HFFc6 (cell line): Measurements from ENCODE around the gene OLR1. TPM values are rescaled to one million over a fixed set of nuclear protein-coding genes. Genes with fewer than 3 reads are reported as not detected.

Experiments used
- DNase-seq: peaks from one replicate; pipeline ENCODE4 v3.0.0-alpha.2; 2018
- H3K27ac Mint-ChIP-seq: 2 replicates; pipeline ENCODE4 v1.8.0; 2020; ENCODE audit warnings: mild to moderate bottlenecking, mixed read lengths
- H3K27me3 Mint-ChIP-seq: 2 replicates; pipeline ENCODE4 v1.8.0; 2021; ENCODE audit warnings: mild to moderate bottlenecking, moderate library complexity, mixed read lengths; ENCODE audit not compliant: insufficient read depth
- H3K36me3 Mint-ChIP-seq: 2 replicates; pipeline ENCODE4 v1.8.0; 2021; ENCODE audit warnings: low read depth, mixed read lengths
- H3K4me1 Mint-ChIP-seq: 2 replicates; pipeline ENCODE4 v1.8.0; 2020; ENCODE audit warnings: low read depth, mixed read lengths
- H3K4me3 Mint-ChIP-seq: 2 replicates; pipeline ENCODE4 v1.8.0; 2020; ENCODE audit warnings: mild to moderate bottlenecking, moderate library complexity, mixed read lengths
- H3K9me3 Mint-ChIP-seq: 2 replicates; pipeline ENCODE4 v1.8.0; 2020; ENCODE audit warnings: mild to moderate bottlenecking, mixed read lengths
- total RNA-seq, 6 experiments: library from RNA; stranded (reverse); fragmentation: NEBNext Ultra II Directional; extraction: Animal tissue kit (Norgen Biotek cat#: 25700); gene quantifications; 2 replicates in 1 of 6; 3 replicates in 5 of 6; pipeline ENCODE4 v1.2.3, GENCODE V29; 2021
- TF ChIP-seq, protein P1 (sequence below): fragments of 200-600 bp; sonication (generic); IDR thresholded peaks from 2 replicates; pipeline ENCODE4 v1.5.0; 2021; ENCODE audit warnings: antibody characterized with exemption, mild to moderate bottlenecking

Gene OLR1
- total RNA-seq, 6 experiments from 2014 or later: 30.3 to 53.6 (median 40.0) TPM

DNA sequence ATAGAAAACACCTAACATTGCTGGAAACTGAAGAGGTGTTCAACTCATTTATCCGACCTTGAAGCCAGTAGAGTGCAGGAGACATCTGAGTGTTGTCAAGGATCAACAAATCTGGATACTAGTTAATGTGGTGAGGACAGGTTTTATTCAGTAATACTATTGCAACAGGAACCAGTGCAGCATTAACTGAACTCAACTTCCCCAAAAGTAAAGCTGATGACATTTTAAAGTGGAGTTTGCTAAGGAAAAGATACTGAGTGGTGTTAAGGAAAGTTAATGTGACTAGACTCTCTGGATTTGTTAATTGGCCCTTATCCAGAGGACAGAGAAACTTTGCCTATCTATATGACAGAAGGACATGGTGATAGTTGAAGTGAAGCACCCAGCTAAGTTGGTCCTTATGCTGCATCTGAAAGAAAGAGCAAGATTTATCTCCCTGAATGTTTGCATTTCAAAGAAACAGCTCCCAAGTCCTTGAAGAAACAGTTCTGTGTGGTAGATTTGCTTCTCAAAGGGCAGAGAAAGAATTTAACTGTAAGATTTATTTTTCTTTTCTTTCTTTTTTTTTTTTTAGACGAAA lies 40.7 kb downstream of the OLR1 start:
- H3K27me3 Mint-ChIP-seq: peaks cover 3% of the 10 kb centered on the region; the same call in 1 of the 2 replicates
- no peak for DNase-seq
- H3K4me1 Mint-ChIP-seq: peaks cover 20% of the 10 kb centered on the region
- no peaks in the 10 kb centered on the region for H3K9me3 Mint-ChIP-seq
- H3K27ac Mint-ChIP-seq: no peak overlapping the region
- H3K36me3 Mint-ChIP-seq: no peaks in the 10 kb centered on the region
- TF ChIP-seq, protein P1, sequence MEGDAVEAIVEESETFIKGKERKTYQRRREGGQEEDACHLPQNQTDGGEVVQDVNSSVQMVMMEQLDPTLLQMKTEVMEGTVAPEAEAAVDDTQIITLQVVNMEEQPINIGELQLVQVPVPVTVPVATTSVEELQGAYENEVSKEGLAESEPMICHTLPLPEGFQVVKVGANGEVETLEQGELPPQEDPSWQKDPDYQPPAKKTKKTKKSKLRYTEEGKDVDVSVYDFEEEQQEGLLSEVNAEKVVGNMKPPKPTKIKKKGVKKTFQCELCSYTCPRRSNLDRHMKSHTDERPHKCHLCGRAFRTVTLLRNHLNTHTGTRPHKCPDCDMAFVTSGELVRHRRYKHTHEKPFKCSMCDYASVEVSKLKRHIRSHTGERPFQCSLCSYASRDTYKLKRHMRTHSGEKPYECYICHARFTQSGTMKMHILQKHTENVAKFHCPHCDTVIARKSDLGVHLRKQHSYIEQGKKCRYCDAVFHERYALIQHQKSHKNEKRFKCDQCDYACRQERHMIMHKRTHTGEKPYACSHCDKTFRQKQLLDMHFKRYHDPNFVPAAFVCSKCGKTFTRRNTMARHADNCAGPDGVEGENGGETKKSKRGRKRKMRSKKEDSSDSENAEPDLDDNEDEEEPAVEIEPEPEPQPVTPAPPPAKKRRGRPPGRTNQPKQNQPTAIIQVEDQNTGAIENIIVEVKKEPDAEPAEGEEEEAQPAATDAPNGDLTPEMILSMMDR: no peak
- no peak overlapping the region for H3K4me3 Mint-ChIP-seq

DNA sequence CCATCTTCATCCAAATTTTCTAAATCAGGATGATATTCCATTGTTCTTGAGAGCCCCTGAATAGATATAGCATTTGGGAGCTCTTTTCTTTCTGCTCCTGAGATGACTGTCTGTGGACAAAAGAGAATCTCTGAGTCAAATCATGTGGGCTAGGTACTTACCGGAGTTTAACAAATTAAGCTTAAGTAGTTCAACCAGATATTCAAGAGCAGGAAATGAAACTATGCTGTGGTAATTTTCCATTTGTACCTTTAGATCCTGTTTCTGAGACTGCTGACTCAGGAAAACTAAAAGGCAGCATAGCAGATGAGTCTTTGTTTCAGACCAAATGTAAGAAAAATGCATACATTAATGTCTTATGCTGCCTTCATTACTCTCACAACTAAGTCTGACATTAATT lies 41.9 kb downstream of the OLR1 start, which contains the start of gene CLEC7A:
TSS of gene CLEC7A (minus strand) at position 158 of the 400 bp plus-strand sequence. CDS start at position 41, 117 bp downstream.
- Mint-ChIP-seq H3K27ac (no peak within 1 kb of the TSS), H3K9me3 (no peaks in the 10 kb centered on the region), H3K4me1 (peaks cover 20% of the 10 kb centered on the region), H3K36me3 (no peaks in the 10 kb centered on the region), H3K4me3 (no peak within 1 kb of the TSS), H3K27me3 (peaks cover 1% of the 10 kb centered on the region; the same call in 1 of the 2 replicates)
- TF ChIP-seq, protein P1: no peak
- no peak for DNase-seq

DNA sequence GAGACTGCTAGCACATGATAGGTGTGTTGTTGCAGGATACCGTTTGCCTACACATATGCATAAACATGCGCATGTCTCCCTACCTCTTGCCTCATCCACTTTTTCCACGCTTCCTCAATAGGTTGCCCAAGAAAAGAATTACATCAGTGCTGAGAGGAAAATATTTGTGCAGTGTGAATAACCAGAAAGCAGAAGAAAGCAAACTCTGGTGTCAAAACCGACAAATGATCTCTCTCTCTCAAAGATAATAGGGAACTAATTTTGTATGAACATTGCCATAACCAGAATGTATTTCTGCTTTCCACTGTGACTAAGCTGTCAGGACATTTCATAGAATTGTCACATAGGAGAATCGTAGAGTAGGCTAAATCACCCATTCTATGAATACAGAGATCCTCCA lies 43.2 kb downstream of the OLR1 start:
- no peak overlapping the region for H3K27ac Mint-ChIP-seq
- H3K27me3 Mint-ChIP-seq: peaks cover 1% of the 10 kb centered on the region; the same call in 1 of the 2 replicates
- no peaks in the 10 kb centered on the region for H3K36me3 Mint-ChIP-seq
- TF ChIP-seq, protein P1: no peak
- no peak for DNase-seq
- no peak overlapping the region for H3K4me3 Mint-ChIP-seq
- peaks cover 20% of the 10 kb centered on the region for H3K4me1 Mint-ChIP-seq
- no peaks in the 10 kb centered on the region for H3K9me3 Mint-ChIP-seq

DNA sequence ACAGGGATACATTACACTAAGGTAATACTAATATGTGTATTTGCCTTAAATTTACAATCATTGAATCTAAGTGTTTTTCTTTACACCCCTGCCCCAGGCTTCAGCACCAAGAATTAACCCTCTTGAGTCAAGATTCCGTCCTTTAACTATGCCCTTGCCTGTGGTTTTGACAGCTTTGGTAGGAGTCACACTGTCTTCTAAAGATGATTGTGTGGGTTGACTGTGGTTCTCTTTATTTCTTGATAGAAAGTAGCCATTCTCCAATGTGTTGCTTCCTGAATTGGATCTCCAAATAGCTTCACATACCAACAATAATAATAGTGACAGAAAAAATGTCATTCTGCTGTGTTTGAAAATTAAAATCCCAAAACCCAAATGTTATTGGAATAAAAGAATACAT lies 45.5 kb downstream of the OLR1 start:
- Mint-ChIP-seq H3K9me3 (no peaks in the 10 kb centered on the region), H3K27ac (no peak overlapping the region), H3K27me3 (peaks cover 1% of the 10 kb centered on the region; the same call in 1 of the 2 replicates), H3K4me3 (no peak overlapping the region), H3K4me1 (peaks cover 9% of the 10 kb centered on the region), H3K36me3 (no peaks in the 10 kb centered on the region)
- TF ChIP-seq, protein P1: no peak
- no peak for DNase-seq

DNA sequence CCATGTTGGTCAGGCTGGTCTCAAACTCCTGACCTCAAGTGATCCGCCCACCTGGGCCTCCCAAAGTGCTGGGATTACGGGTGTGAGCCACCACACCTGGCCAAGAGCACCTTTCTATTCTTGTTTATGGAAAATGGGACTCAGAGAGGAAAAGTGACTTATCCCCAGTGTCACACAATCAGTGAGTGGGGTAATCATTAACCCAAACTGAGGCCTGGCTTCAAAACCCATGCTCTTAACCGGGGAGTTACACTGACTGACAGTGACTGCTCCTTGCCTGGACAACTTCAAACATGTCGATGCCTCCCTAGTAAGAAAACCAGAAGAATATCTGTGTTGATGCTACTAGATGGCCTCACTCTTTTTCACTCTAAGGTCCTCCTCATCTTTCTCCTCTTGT lies 49.2 kb downstream of the OLR1 start:
- H3K4me3 Mint-ChIP-seq: no peak overlapping the region
- H3K27me3 Mint-ChIP-seq: peaks cover 1% of the 10 kb centered on the region
- H3K4me1 Mint-ChIP-seq: peaks cover 24% of the 10 kb centered on the region
- no peak overlapping the region for H3K27ac Mint-ChIP-seq
- no peaks in the 10 kb centered on the region for H3K36me3 Mint-ChIP-seq
- no peak for DNase-seq
- H3K9me3 Mint-ChIP-seq: no peaks in the 10 kb centered on the region
- TF ChIP-seq, protein P1: no peak
